Aorta (tissue), 5 donors: ENCODE results near the gene CCNI. TPM values are rescaled to one million over a fixed set of nuclear protein-coding genes. Genes with fewer than 3 reads are reported as not detected.

Source experiments
- ATAC-seq: fragments of 200-7000 bp; cut with Tn5 transposase; one replicate; pipeline ENCODE4 v1.9.1; 2022; ENCODE audit warnings: moderate library complexity; ENCODE audit not compliant: low FRiP score
- DNase-seq, 2 donors: peaks; one replicate each; pipeline ENCODE4 v3.0.0-alpha.2; 2020
- H3K27ac ChIP-seq, 2 donors: one replicate each; pipeline ENCODE4 v1.5.1; 2013; ENCODE audit warnings: low read length in 2 of 2, mild to moderate bottlenecking in 2 of 2, moderate library complexity in 2 of 2, control low read depth in 1 of 2, inconsistent platforms in 1 of 2, low read depth in 1 of 2
- H3K27me3 ChIP-seq, 2 donors: one replicate each; pipeline ENCODE4 v1.6.1; 2013; ENCODE audit warnings: control low read depth in 1 of 2, low read length in 1 of 2, mild to moderate bottlenecking in 1 of 2, moderate library complexity in 1 of 2; ENCODE audit not compliant: insufficient read depth in 2 of 2, control insufficient read depth in 1 of 2
- H3K36me3 ChIP-seq, 2 donors: one replicate each; pipeline ENCODE4 v1.6.1; 2013; ENCODE audit warnings: control low read depth in 1 of 2, low read length in 1 of 2, mild to moderate bottlenecking in 1 of 2; ENCODE audit not compliant: insufficient read depth in 2 of 2, control insufficient read depth in 1 of 2
- H3K4me1 ChIP-seq, 2 donors: one replicate each; pipeline ENCODE4 v1.6.1; 2013; ENCODE audit warnings: low read length in 2 of 2, control low read depth in 1 of 2, mild to moderate bottlenecking in 1 of 2, moderate library complexity in 1 of 2; ENCODE audit not compliant: insufficient read depth in 2 of 2, control insufficient read depth in 1 of 2
- H3K4me3 ChIP-seq, 2 donors: one replicate each; pipeline ENCODE4 v1.5.1; 2013; ENCODE audit warnings: low read length in 2 of 2, control low read depth in 1 of 2, mild to moderate bottlenecking in 1 of 2
- H3K9me3 ChIP-seq: one replicate; pipeline ENCODE4 v1.6.1; 2013; ENCODE audit warnings: mild to moderate bottlenecking, low read length; ENCODE audit not compliant: control insufficient read depth
- WGBS, 2 donors: extraction: QIAGEN DNeasy Blood & Tissue Kit; methylation state at CpG; one replicate each; pipeline ENCODE4 v1.1.7; 2013; 5-methylcytosine and 5-hydroxymethylcytosine counted together
- intact Hi-C, 2 donors: fragments of 100-400 bp; cut with DNase I; formaldehyde crosslinking; loops; one replicate each; pipeline versions ENCODE4 v1.14.2 to v1.15.0; 2022
- polyA plus RNA-seq, 2 donors: library from polyadenylated mRNA; stranded (reverse); fragments of 200-250 nt; gene quantifications; one replicate each; pipeline ENCODE4 v1.2.3, GENCODE V29; 2013
- total RNA-seq, 2 donors: library from RNA; stranded (reverse); fragmentation: NEBNext Ultra II Directional; extraction: Animal tissue kit (Norgen Biotek cat#: 25700); gene quantifications; one replicate each; pipeline ENCODE4 v1.2.1, GENCODE V29; 2021
- donor health status: healthy with polysubstance abuse.
- donor health status: Bipolar disorder and iron deficiency.
- donor health status: DM: no; HTN: no; CAD: no.
- donor health status: DM: no; HTN: no; CAD: no.
- donor health status: DM: yes; HTN: yes; CAD: no.

Gene CCNI
- total and polyA plus RNA-seq, 4 donors, result 297 to 633 (median 410) TPM

DNA sequence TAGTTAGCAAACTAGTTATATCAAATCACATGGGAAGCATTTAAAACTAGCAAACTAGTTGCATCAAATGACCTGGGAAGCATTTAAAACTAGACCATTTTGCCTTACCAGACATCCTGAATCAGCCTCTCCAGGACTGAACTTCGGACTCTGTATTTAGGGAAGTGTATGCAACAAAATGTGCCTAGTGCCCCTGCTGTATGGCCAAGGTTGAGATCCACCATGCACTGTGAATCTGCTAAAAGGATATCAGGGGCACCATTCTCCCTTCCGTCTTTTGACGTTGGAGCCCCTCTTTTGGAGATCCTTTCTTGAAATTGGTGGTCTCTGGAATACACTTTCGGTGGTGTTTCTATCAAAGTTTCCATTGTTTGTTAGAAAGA is 49.5 kb downstream of the CCNI start:
- Histone ChIP-seq H3K4me1 (peaks cover 0 to 6% of the 10 kb centered on the region in 2 donors), H3K27me3 (no peaks in the 10 kb centered on the region), H3K36me3 (peaks cover 0 to 6% of the 10 kb centered on the region in 2 donors), H3K9me3 (no peaks in the 10 kb centered on the region), H3K4me3 (no peak overlapping the region), H3K27ac (no peak overlapping the region)
- WGBS, 2 donors, result 94 to 96% methylated on average over 4 of the region's 4 CpGs
- intact Hi-C loops, result no loop called here
- ATAC-seq, result no peak
- DNase-seq, result no peak

DNA sequence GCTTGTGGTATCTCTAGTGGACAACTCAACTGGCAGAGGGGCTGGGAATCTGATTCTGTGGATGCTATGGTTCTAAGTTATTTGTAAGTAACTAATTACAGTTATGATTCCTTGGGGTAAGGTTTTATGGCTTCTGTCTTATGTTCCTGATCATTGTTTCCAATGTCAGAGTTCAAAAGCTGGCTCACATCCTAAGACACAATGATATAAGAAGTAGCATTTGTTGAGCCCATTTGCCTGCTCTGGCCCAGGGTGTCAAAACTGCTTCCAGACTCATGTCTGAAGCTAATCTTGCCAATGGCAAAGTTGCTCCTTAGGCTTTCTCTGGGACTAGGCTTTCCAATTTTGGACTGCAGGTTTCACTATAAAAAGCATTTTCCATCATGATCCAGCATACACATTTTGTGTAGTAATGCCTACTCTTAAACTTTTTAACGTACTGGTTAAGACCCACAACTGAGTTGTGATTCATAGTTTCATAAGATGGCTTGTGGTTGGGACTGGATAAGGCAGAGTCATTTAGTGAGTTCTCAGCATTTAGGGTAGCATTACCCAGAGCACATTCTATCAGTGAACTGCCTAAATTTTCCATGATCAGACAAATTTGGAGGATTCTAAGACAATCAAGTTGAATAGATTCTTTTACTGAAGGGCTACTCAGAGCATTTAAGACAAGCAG is 50.0 kb downstream of the CCNI start:
- no peaks in the 10 kb centered on the region for H3K9me3 ChIP-seq
- DNase-seq, result no peak
- 44 to 54% methylated on average over 1 of the region's 1 CpG for WGBS, 2 donors
- no peak overlapping the region for H3K4me3 ChIP-seq
- H3K4me1 ChIP-seq, result peaks cover 0 to 6% of the 10 kb centered on the region in 2 donors
- peaks cover 0 to 6% of the 10 kb centered on the region in 2 donors for H3K36me3 ChIP-seq
- no peaks in the 10 kb centered on the region for H3K27me3 ChIP-seq
- no peak overlapping the region for H3K27ac ChIP-seq
- intact Hi-C loops, result no loop called here
- no peak for ATAC-seq

DNA sequence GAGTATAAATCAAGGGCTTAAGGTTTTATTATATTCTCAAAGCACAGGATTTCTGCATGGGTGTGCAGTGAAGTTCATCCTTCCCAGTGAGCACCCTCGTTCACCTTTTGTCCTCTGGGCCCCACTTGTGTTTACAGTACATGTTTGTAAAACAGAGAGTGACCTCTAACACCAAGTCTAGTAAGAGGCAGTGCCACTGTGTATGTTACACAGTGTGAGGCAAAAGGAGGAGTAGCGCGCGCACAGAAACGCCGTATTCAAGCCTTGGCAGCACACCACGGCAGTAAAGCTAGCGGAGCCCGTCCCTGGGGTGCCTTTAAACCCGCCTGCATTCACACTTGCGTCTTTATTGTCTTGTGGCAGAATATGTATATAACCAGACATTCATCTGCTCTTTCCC is 51.9 kb downstream of the CCNI start:
- H3K9me3 ChIP-seq, result no peaks in the 10 kb centered on the region
- no peak for ATAC-seq
- H3K36me3 ChIP-seq, result peaks cover 6% of the 10 kb centered on the region in 2 donors
- no peak overlapping the region for H3K4me3 ChIP-seq
- no peak overlapping the region for H3K27ac ChIP-seq
- no peaks in the 10 kb centered on the region for H3K27me3 ChIP-seq
- 79 to 84% methylated on average over 11 of the region's 11 CpGs for WGBS, 2 donors
- peaks cover 0 to 6% of the 10 kb centered on the region in 2 donors for H3K4me1 ChIP-seq
- intact Hi-C loops, result no loop called here
- DNase-seq, result no peak

DNA sequence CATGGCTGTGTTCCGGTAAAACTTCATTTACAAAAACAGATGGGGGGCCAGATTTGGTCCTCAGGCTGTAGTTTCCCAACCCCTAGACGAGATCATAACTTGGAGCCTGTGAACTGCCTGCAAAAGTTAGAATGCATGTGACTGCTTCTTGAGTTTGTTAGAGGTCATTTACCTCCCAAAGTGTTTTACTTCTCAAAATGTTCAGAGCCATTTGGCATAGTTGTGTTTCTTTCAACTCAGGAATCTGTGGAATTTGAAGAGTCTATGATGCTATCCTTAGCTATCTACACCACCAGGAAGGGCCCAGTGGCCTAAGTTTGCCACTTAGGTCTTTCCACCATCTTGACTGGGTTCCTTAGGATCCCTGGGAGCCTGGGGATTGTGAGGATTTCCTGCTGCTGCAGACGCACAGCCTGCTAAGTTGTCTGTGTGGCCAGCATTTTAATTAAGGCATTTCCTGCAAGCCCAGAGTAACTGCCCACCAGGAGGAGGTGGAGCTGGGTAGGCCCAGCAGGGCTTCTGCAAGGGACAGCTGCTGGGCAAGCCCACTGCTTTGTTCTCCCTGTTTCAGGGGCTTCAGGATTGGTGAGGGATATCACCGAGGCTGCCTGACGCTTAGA is 53.1 kb downstream of the CCNI start:
- Histone ChIP-seq H3K4me3 (no peak overlapping the region), H3K36me3 (peaks cover 6% of the 10 kb centered on the region in 2 donors), H3K27ac (peak overlapping the region in 1 of 2 donors; percentile 45), H3K27me3 (no peaks in the 10 kb centered on the region), H3K9me3 (no peaks in the 10 kb centered on the region), H3K4me1 (peaks cover 0 to 6% of the 10 kb centered on the region in 2 donors)
- WGBS, 2 donors, result 38 to 41% methylated on average over 5 of the region's 5 CpGs
- DNase-seq (no peak), ATAC-seq (no peak)
- intact Hi-C loops, result no loop called here

DNA sequence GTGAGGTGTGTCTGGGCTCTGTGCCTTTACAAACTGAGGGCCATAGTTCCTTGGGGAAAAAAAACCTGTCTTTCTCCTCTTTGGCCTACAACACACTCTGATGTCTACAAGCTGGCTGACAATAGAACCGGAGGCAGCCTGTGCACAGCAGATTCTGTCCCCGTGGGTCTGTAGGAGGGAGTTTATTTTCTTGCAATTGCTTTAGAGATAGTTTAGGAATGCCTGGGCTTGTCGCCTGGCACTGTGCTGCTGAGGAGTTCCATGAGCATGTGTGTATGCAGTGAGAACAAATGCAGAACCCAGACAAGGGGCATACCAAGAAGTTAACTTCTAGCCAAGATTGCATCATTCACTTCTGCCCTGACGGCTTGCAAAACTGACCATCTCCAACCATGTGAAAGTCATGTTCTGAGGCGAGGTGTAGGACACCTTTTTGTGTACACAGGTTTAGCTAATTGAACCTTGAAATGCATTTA is 54.1 kb downstream of the CCNI start:
- no peak overlapping the region for H3K4me3 ChIP-seq
- H3K36me3 ChIP-seq, result peaks cover 6% of the 10 kb centered on the region in 2 donors
- intact Hi-C loops, result no loop called here
- no peaks in the 10 kb centered on the region for H3K27me3 ChIP-seq
- H3K9me3 ChIP-seq, result no peaks in the 10 kb centered on the region
- DNase-seq (peak in 1 of 2 donors; percentile 58), ATAC-seq (peak; percentile 50)
- WGBS, 2 donors, result 7 to 12% methylated on average over 5 of the region's 5 CpGs
- peak overlapping the region in 1 of 2 donors; percentile 47 for H3K27ac ChIP-seq
- peaks cover 0 to 6% of the 10 kb centered on the region in 2 donors for H3K4me1 ChIP-seq

DNA sequence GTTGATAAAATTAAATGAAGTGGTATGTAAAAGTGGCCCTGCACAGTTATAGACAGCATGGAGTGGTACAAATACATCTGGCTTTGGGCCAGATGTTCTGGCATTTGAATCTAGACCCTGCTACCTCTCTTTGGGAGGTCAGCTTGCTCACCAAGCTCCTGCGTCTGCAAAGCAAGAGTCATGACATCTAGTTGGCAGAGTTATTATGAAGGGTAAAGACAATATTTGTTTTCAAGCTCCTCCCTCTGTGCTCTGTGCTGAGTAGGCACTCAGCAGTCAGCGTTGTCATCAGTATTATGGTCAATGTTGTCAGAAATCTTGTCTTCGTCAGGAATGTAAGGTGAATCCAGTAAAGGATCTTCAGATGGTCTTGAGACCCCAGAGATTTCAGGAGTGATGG is 55.8 kb downstream of the CCNI start:
- Histone ChIP-seq H3K27ac (peak overlapping the region in 1 of 2 donors; percentile 45), H3K4me1 (peaks cover 0 to 6% of the 10 kb centered on the region in 2 donors), H3K4me3 (no peak overlapping the region), H3K36me3 (peaks cover 4 to 7% of the 10 kb centered on the region in 2 donors), H3K9me3 (no peaks in the 10 kb centered on the region), H3K27me3 (no peaks in the 10 kb centered on the region)
- ATAC-seq (no peak), DNase-seq (no peak)
- WGBS, 2 donors, result 66 to 69% methylated on average over 3 of the region's 3 CpGs
- intact Hi-C loops, result no loop called here

DNA sequence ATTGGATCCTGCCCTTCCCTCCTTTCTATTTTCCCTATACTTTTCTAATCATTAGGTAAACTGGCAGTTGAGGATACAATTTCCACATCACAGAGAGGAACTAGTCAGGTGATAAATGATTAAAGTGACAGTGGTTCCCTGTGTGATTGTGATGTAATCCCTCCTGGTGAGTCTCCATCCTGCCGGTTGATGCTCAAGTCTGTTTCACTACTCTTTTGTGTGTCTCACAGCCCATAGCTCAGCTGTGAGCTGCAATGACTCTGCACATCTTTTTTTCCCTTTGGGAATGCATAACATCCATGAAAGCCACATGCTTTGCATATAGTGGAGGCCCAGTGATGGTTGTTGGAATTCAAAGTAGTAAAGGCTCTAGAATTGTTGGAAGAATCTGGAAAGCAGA is 60.4 kb downstream of the CCNI start:
- no peak overlapping the region for H3K4me3 ChIP-seq
- no peaks in the 10 kb centered on the region for H3K9me3 ChIP-seq
- peaks cover 0 to 8% of the 10 kb centered on the region in 2 donors for H3K36me3 ChIP-seq
- no peak for DNase-seq
- no peaks in the 10 kb centered on the region for H3K27me3 ChIP-seq
- 37 to 41% methylated on average over 1 of the region's 1 CpG for WGBS, 2 donors
- ATAC-seq, result no peak
- intact Hi-C loops, result no loop called here
- H3K27ac ChIP-seq, result no peak overlapping the region
- peaks cover 0 to 5% of the 10 kb centered on the region in 2 donors for H3K4me1 ChIP-seq

DNA sequence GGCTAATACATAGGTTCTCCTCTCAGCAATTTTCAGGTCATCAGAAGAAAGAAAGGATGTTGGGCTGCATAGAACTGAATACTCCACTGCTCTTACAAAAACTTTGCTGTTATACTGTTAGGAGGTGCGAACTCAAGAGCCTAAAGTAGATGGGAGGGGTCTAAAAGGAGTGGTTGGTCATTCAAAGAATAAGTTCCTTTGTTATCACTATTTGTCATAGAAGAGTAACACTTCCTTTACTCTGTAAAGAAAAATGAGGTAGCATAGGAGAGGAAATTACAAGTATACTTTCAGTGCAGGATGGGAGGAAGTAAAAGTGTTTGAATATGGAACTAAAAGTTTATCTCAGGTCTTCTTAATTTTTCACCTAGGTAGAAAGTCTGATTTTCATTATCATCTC is 61.5 kb downstream of the CCNI start:
- no peaks in the 10 kb centered on the region for H3K27me3 ChIP-seq
- 81 to 85% methylated on average over 1 of the region's 1 CpG for WGBS, 2 donors
- H3K4me1 ChIP-seq, result peaks cover 0 to 5% of the 10 kb centered on the region in 2 donors
- peaks cover 0 to 6% of the 10 kb centered on the region in 2 donors for H3K36me3 ChIP-seq
- no peaks in the 10 kb centered on the region for H3K9me3 ChIP-seq
- H3K4me3 ChIP-seq, result no peak overlapping the region
- intact Hi-C loops, result no loop called here
- no peak overlapping the region for H3K27ac ChIP-seq
- ATAC-seq, result no peak
- DNase-seq, result no peak

DNA sequence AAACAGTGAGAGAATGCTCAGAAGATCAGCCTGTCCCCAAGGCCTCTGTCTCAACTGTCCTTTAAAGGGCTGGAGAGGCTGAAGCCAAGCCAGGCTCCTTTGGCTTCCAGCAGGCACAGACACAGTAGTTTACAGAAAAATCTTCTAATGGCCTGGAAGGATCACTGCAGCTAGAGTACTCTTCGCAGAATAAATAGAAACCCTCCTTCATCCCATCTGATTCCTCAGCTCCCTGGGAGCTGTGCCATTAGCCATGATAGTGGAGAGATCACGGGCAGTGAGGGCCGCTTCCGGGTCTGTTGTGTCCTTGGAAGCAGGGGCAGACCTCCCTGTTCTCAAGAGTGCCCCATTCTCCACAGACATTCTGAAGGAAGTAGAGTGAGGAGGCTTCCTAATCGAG is 63.1 kb downstream of the CCNI start:
- ATAC-seq, result peak; percentile 54
- intact Hi-C loops, result no loop called here

More for the DNA sequence above, 63.1 kb downstream of the CCNI start:
- WGBS, 2 donors, result 22 to 24% methylated on average over 5 of the region's 5 CpGs
- Histone ChIP-seq H3K27me3 (no peaks in the 10 kb centered on the region), H3K4me3 (no peak overlapping the region), H3K27ac (peak overlapping the region in 1 of 2 donors; percentile 25), H3K36me3 (peaks cover 0 to 3% of the 10 kb centered on the region in 2 donors), H3K9me3 (no peaks in the 10 kb centered on the region), H3K4me1 (peaks cover 0 to 10% of the 10 kb centered on the region in 2 donors)
- DNase-seq, result peak in 1 of 2 donors; percentile 49
